ENCODE data around the gene SLC8A3. TPM values are rescaled to one million over a fixed set of nuclear protein-coding genes. Genes with fewer than 3 reads are reported as not detected.

SLC8A3 gene
- total RNA-seq, 1 donor from 2014 or later = 0.12 TPM

DNA sequence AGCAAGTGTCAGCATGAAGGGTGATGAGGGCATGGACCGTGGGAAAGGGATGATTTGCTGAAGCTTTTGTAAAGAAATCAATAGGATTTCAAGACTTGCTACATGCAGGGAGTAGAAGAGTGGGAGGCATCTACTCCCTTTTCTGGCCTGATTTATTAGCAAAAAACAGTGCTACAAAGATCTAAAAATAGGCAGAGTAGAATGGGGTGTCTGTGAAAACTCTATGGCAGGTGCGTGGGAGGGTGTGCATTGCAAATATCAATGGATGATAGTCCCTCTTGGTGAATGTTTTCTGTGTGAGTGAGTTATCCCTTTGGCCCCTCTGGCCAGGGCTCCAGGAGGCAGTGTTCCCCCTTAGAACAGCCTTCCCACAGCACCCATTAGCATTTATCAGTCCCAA is 170.5 kb downstream of the SLC8A3 start:
- TF ChIP-seq, protein P1, sequence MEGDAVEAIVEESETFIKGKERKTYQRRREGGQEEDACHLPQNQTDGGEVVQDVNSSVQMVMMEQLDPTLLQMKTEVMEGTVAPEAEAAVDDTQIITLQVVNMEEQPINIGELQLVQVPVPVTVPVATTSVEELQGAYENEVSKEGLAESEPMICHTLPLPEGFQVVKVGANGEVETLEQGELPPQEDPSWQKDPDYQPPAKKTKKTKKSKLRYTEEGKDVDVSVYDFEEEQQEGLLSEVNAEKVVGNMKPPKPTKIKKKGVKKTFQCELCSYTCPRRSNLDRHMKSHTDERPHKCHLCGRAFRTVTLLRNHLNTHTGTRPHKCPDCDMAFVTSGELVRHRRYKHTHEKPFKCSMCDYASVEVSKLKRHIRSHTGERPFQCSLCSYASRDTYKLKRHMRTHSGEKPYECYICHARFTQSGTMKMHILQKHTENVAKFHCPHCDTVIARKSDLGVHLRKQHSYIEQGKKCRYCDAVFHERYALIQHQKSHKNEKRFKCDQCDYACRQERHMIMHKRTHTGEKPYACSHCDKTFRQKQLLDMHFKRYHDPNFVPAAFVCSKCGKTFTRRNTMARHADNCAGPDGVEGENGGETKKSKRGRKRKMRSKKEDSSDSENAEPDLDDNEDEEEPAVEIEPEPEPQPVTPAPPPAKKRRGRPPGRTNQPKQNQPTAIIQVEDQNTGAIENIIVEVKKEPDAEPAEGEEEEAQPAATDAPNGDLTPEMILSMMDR (conservative IDR thresholded peaks at IDR 0.05; ENCODE audit: low read depth, low read length) = no peak
- no peak for DNase-seq (ENCODE audit: low read depth)
- H3K4me3 ChIP-seq (ENCODE audit: low read depth, low read length) = no peak overlapping the region

DNA sequence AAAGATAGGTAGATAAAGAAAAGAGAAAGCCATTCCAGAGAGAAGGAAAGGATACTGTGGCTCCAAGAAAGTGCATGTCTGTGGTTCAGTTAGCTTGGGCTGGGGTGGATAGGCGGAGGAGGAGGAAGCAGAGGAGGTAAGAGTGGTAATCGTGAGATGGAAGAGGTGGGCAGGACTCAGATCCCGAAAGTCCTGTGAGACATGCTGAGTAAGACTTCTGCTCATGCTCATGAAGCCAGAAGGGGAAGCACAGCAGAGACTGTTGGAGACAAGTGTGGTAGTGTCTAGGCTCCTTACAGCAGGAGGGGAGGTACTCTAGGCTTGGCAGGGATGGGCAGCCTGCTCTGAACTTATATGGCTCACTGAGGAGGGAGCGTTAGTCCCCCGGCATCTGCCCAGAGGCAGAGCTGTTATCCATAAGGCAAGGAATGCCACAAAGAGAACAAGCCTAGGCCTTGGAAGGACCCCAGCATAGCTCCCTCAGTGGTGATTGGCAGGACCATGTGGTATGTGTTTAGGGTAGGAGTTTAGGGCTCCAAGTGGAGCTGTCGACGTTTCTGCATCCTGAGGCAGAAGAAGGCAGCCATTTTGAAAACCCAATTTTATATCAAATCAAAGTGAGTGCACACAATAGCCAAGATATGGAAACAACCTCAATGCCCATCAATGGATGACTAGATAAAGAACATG is 174.2 kb downstream of the SLC8A3 start:
- DNase-seq (ENCODE audit: low read depth) = no peak
- H3K4me3 ChIP-seq (ENCODE audit: low read depth, low read length) = no peak overlapping the region
- TF ChIP-seq, protein P1 (conservative IDR thresholded peaks at IDR 0.05; ENCODE audit: low read depth, low read length) = no peak

DNA sequence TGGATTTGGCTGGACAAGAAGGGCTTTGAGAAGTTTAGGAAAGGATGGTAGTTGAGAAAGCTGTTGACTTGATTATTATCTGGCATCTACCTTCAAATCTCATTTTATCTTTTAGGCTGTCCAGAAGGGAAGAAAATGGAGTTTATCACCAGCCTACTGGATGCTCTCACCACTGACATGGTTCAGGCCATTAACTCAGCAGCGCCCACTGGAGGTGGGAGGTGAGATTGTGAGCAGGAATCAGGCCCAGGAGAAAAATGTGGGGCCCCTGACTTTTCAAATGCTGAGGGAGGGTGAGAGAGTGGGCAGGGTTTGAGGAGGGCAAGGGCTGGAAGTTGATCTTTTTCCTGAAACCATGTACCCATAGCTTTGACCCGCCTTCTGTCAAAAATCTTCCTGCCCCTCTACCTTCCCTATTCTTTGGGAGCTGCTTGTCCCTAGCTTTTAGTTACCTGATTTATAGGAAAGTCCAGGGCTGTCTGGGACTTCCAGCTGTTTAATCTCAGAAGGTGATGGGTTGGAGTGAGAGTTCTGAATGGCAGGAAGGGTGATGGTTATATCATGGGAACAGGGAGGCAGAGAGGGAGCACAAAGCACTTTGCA is 175.4 kb downstream of the SLC8A3 start:
- H3K4me3 ChIP-seq (ENCODE audit: low read depth, low read length) = no peak overlapping the region
- DNase-seq (ENCODE audit: low read depth) = no peak
- TF ChIP-seq, protein P1 (conservative IDR thresholded peaks at IDR 0.05; ENCODE audit: low read depth, low read length) = peak; percentile 87

DNA sequence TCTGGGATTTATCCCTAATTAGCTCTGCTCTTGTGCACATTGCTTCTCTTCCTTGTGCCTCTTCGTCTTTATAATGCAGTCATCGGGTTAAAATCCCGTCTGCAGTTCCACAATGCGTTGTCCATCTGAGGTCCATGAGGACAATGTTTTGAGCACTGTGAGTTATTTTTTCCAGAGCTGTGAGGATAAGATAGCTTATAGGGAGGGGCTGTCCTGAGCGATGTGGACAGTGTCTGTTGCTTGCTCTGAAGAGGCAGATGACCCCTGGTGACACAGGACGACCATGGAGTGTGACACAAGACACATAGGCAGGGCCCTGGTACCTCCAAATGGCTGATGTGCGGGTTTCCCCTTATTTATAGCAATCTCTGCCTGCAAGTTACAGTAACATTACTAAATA is 177.0 kb downstream of the SLC8A3 start:
- DNase-seq (ENCODE audit: low read depth) = no peak
- H3K4me3 ChIP-seq (ENCODE audit: low read depth, low read length) = no peak overlapping the region
- TF ChIP-seq, protein P1 (conservative IDR thresholded peaks at IDR 0.05; ENCODE audit: low read depth, low read length) = no peak

DNA sequence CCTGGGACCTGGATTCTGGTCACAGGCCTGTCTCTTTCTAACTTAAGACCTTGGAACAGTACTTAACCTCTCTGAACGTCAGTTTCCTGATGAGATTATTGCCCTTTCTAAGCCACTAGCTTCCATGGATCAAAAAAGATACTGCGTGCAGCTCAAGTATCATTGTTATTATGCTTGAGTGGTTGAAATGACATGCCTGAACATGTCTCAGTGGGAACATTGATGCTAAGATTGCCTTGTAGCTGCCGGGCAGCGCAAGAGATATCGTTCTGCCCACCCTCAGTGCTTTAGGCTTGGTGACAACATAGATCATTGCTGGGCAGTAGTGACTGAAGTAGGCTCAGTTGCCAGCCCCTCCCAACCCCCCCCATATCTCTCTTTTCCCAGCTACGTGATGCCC is 177.7 kb downstream of the SLC8A3 start:
- no peak overlapping the region for H3K4me3 ChIP-seq (ENCODE audit: low read depth, low read length)
- DNase-seq (ENCODE audit: low read depth) = no peak
- TF ChIP-seq, protein P1 (conservative IDR thresholded peaks at IDR 0.05; ENCODE audit: low read depth, low read length) = no peak

DNA sequence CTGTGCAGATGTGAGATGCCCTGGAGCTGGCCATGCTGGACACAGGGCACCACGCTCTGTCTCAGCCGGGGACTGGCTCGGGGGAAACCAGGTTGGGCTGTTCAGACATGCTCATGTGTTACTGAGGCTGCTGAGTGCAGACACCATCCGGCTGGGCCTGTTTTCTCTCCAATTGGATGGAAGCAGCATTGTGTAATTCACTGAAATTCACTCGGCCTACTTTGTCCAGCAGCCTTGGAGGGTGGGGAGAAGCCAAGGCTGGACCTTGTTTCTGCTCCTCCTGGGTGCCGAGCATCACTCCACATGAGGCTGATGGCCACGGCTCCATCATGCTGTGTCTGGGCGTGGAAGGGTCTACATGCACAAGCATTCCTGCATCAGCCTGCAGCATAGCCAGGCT is 178.8 kb downstream of the SLC8A3 start:
- no peak for DNase-seq (ENCODE audit: low read depth)
- no peak overlapping the region for H3K4me3 ChIP-seq (ENCODE audit: low read depth, low read length)
- TF ChIP-seq, protein P1 (conservative IDR thresholded peaks at IDR 0.05; ENCODE audit: low read depth, low read length) = no peak
